ENCODE measurements around the gene FMO2.

DNA sequence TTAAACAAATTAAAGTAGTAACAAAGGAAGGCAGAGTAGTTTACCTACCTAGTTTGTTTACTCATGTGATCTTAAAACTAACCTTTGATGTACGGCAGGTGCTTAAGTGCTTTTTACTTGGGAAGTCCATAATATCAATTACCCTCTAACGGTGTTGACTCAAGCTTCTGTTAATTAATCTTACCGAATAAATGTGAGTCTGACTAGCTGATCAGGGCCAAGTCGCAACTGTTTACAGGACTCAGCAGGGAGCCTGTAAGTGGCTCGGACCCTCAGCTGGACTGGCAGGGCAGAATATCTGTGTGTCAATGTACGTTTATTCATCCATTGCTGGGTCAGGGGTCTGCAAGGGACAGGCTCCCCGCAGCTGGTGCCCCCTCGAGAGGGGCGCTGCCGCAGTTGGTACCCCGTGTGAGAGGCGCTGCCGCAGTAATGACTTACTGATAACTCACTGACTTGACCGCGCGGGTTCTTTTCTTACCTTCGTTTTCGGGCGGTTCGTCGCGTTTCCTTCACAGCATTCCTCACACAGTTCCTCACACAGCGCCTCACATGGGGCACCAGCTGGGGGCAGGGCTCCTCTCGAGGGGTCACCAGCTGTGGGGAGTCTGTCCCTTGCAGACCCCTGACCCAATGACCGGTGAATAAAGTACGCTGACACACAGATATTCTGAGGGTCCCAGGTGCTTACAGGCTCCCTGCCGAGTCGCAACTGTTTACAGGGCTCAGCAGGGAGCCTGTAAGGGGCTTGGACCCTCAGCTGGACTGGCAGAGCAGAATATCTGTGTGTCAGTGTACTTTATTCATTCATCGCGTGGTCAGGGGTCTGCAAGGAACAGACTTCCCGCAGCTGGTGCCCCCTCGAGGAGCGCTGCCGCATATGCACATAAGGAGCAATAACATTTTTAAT lies 66.2 kb downstream of the FMO2 start:
- TF ChIP-seq CTCF (IDR thresholded peaks at IDR 0.05; ENCODE audit: insufficient read depth, low read length, poor library complexity, severe bottlenecking): no peak
- no peak for TF ChIP-seq EZH2phosphoT487 (conservative IDR thresholded peaks at IDR 0.05; ENCODE audit: low read length)

All from SU-DHL-6 (cell line).